Heart left ventricle (tissue), 13 donors: Measurements from ENCODE around the gene PFDN5.

Experiments used
- POLR2A ChIP-seq, 2 donors: fragments of 450-650 bp; IDR thresholded peaks; one replicate each; pipeline ENCODE4 v1.6.1; 2017; ENCODE audit warnings: antibody characterized with exemption in 2 of 2, mild to moderate bottlenecking in 2 of 2, moderate library complexity in 2 of 2
- TF ChIP-seq, protein P1 (sequence below), 12 donors: fragments of 200-600 bp; sonication (generic) in 4 of 12; IDR thresholded peaks; one replicate each; pipeline versions ENCODE4 v1.5.0 to v1.8.0; 2018 to 2022; ENCODE audit warnings: antibody characterized with exemption in 12 of 12, mild to moderate bottlenecking in 5 of 12
- donor health status: ischemic (EF 13 %, LVEDD 7.1; RV severe dilation, severe dysfunction).
- donor health status: DM: no; HTN: yes; CAD: no.
- donor health status: DM: no; HTN: no; CAD: no.
- donor health status: ischemic (EF 25% LVEDD 6.9; RV normal size, moderate dysfunction).
- donor health status: ischemic (EF 25% LVEDD 5.7; RV mildly dilated, moderate dysfunction).
- donor health status: ischemic (EF 35%, LVEDD 5.7; RV mildly dilated, moderate dysfunction).
- donor health status: nonischemic (EF 11% LVEDD 7.7; RV severe dilation, severe dysfunction).
- donor health status: DM: yes; HTN: yes; CAD: no.
- donor health status: PGD.
- donor health status: ischemic (EF 29% LVEDD 5.4; RV normal size, mild dysfunction).
- donor health status: nonischemic (EF 23%, LVEDD 6.1; RV moderate dilation, normal function).

DNA sequence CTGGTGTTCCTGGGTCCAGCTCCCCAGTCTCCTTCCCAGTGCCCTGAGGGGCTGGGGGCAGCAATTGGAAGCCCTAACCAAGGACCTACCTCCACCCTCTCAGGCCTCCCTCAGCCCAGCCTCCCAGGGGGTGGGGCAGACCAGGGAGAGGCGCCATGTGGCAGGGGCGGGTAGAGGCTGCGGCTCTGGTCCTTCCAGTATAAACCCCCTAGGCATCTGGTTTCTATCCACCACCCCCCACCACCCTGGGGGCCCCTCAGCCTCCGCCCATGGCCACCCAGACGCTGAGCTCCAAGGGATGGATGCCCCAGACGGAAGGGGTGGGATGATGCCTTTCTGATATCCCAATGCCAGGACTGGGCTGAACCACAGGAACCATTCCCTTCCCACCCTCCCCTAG lies 43.6 kb downstream of the PFDN5 start:
- no peak for TF ChIP-seq POLR2A (IDR thresholded peaks at IDR 0.05)
- TF ChIP-seq, protein P1, sequence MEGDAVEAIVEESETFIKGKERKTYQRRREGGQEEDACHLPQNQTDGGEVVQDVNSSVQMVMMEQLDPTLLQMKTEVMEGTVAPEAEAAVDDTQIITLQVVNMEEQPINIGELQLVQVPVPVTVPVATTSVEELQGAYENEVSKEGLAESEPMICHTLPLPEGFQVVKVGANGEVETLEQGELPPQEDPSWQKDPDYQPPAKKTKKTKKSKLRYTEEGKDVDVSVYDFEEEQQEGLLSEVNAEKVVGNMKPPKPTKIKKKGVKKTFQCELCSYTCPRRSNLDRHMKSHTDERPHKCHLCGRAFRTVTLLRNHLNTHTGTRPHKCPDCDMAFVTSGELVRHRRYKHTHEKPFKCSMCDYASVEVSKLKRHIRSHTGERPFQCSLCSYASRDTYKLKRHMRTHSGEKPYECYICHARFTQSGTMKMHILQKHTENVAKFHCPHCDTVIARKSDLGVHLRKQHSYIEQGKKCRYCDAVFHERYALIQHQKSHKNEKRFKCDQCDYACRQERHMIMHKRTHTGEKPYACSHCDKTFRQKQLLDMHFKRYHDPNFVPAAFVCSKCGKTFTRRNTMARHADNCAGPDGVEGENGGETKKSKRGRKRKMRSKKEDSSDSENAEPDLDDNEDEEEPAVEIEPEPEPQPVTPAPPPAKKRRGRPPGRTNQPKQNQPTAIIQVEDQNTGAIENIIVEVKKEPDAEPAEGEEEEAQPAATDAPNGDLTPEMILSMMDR (IDR thresholded peaks at IDR 0.05): no peak
